ENCODE measurements around the gene LHFPL2. TPM values are rescaled to one million over a fixed set of nuclear protein-coding genes. Genes with fewer than 3 reads are reported as not detected.

Gene LHFPL2
- total and polyA plus RNA-seq, 2 experiments from 2014 or later: 96.6 to 126 TPM

- Histone ChIP-seq H3K36me3 (peaks cover 4% of the 10 kb centered on the region), H3K4me1 (ENCODE audit: low read depth) (peaks cover 49% of the 10 kb centered on the region), H3K4me3 (no peak overlapping the region), H3K9me3 (ENCODE audit: low read depth) (no peaks in the 10 kb centered on the region), H3K27ac (peak overlapping the region; percentile 49), H3K27me3 (no peaks in the 10 kb centered on the region)
- TF ChIP-seq CTCF (IDR thresholded peaks at IDR 0.05; ENCODE audit: low read depth, low read length): no peak
- no peak for DNase-seq (ENCODE audit: low read depth in 1 of 2, low spot score in 1 of 2)
Observed at GRCh38 chr5:78598973-78599372, 49.6 kb downstream of the LHFPL2 start.

GRCh38 chr5:78597974-78598371 lies 50.6 kb downstream of the LHFPL2 start:
- peak overlapping the region; percentile 49 for H3K27ac ChIP-seq
- no peaks in the 10 kb centered on the region for H3K9me3 ChIP-seq (ENCODE audit: low read depth)
- no peaks in the 10 kb centered on the region for H3K27me3 ChIP-seq
- H3K4me3 ChIP-seq: no peak overlapping the region
- peak in 1 of 2 donors; percentile 80 for DNase-seq (ENCODE audit: low read depth in 1 of 2, low spot score in 1 of 2)
- TF ChIP-seq CTCF (IDR thresholded peaks at IDR 0.05; ENCODE audit: low read depth, low read length): no peak
- H3K36me3 ChIP-seq: no peaks in the 10 kb centered on the region
- H3K4me1 ChIP-seq (ENCODE audit: low read depth): peaks cover 59% of the 10 kb centered on the region

GRCh38 chr5:78597068-78597973 lies 51.3 kb downstream of the LHFPL2 start:
- H3K27ac ChIP-seq: peak overlapping the region; percentile 49
- peak in 1 of 2 donors; percentile 88 for DNase-seq (ENCODE audit: low read depth in 1 of 2, low spot score in 1 of 2)

GRCh38 chr5:78595458-78595921 lies 53.1 kb downstream of the LHFPL2 start:
- peak overlapping the region; percentile 89 for H3K27ac ChIP-seq

More at GRCh38 chr5:78597068-78597973, 51.3 kb downstream of the LHFPL2 start:
- Histone ChIP-seq H3K36me3 (no peaks in the 10 kb centered on the region), H3K27me3 (no peaks in the 10 kb centered on the region), H3K9me3 (ENCODE audit: low read depth) (no peaks in the 10 kb centered on the region), H3K4me1 (ENCODE audit: low read depth) (peaks cover 65% of the 10 kb centered on the region), H3K4me3 (no peak overlapping the region)
- no peak for TF ChIP-seq CTCF (IDR thresholded peaks at IDR 0.05; ENCODE audit: low read depth, low read length)

More at GRCh38 chr5:78595458-78595921, 53.1 kb downstream of the LHFPL2 start:
- Histone ChIP-seq H3K4me3 (no peak overlapping the region), H3K27me3 (no peaks in the 10 kb centered on the region), H3K36me3 (peaks cover 5% of the 10 kb centered on the region), H3K4me1 (ENCODE audit: low read depth) (peaks cover 69% of the 10 kb centered on the region), H3K9me3 (ENCODE audit: low read depth) (no peaks in the 10 kb centered on the region)
- TF ChIP-seq CTCF (IDR thresholded peaks at IDR 0.05; ENCODE audit: low read depth, low read length): no peak
- DNase-seq (ENCODE audit: low read depth in 1 of 2, low spot score in 1 of 2): no peak
